GM19328 (cell line): ENCODE data around the gene FAM193B.
"Not testable (repeated sequence)": the region's sequence is repeated elsewhere in the genome, so short reads cannot be mapped to it uniquely, and the experiment has no call there.

Experiments
- ATAC-seq: cut with Tn5 transposase; IDR thresholded peaks from one replicate; pipeline ENCODE4 v1.9.1; 2021; ENCODE audit warnings: mild to moderate bottlenecking, moderate library complexity; ENCODE audit not compliant: unreplicated experiment

The FAM193B gene

DNA sequence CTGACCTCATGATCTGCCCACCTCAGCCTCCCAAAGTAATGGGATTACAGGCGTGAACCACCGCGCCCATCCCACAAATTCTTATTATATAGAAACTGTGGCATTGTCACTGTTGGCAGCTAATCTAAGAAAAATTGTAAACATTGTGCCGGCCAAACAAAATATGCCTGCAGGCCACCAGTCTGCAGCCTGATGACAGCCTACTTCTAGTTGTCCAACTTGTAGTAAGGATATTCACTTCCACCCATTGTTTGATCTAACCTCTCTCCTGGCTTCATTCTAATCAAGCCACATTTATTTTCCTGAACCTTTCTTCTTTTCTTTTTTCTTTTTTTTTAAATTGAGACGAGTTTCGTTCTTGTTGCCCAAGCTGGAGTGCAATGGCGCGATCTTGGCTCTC lies 24.0 kb upstream of the FAM193B start:
- no peak for ATAC-seq

DNA sequence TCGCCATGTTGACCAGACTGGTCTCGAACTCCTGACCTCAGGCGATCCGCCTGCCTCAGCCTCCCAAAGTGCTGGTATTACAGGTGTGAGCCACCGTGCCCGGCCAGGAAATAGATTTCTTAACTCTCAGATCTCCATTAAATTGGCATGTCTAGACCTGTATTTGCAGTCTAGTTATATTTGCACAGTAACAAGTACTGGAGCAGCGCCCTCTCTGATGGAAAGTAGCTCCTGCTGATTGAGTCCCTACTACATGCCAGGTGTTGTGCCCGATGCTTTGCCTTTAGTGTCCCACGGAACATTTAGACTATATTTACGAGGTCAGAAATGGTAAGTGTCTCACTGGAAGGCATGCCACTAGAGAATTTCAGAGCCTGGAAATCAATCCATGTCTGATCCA lies 21.8 kb upstream of the FAM193B start:
- ATAC-seq = no peak

DNA sequence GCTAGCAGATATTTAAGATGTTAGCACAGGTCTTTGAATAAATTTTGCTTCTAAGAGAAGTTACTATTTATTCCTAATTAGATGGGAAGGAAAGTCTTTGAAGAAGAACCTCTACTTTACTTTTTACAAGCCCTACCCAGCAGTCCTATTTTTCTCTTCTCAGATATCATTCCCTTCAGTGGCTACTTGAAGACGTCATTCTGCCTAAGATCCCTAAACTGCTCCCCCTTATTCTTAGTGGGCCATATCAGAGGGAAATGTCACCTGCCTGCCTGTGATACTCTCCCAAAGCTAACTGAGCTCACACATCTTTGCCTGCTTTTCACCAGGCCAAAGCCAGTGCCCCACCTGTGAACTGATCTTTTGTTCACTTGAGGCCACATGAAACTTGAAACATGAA lies 21.1 kb upstream of the FAM193B start:
- no peak for ATAC-seq

DNA sequence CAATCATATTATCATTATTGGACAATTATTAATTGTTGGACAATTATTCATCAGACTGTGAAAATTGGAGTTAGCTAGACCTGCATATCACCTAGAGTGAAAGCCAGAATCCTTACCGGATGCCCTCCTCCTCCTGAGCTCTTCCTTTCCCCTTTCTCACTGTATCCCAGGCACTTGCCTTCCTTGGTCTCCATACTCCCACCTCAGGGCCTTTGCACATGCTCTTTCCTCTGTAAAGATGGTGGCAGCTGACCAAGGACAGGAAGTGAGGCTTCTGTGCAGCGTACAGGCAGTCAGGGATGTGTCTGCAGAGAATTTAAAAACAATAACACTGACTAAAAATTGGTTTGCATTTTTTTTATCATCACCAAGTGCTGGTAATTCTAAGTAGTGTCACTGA lies 15.5 kb upstream of the FAM193B start:
- no peak for ATAC-seq

DNA sequence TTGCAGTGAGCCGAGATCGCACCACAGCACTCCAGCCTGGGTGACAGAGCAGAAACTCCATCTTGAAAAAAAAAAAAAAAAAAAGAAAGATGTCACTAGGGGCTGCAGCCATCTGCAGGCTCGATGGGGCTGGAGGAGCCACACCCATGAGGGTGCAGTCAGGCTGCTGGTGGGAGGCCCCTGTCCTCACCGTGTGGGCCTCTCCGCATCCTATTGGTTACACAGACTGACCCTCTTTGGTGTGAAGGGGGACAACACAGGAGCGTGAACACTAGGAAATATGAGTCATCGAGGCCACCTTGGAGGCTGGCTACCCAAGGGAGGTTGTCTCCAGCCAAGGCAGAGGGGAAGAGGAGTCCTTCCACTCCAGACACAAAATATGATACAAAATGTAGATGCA lies 14.0 kb upstream of the FAM193B start:
- no peak for ATAC-seq

DNA sequence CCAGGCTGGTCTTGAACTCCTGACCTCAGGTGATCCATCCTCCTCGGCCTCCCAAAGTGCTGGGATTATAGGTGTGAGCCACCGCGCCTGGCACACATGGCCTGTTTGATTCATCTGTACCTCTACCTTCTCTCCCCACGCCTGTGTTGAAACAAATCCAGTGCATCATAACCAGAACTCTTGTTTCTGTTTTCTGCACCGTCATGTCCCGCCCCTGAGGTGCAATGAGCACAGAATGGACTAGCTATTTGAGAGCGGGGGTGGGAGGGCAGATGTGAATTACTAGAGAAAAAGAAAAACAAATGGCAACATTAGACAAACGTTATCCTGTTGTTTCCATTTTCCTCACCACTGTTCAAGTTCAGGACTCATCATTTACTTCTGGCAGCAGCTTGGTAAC lies 10.7 kb upstream of the FAM193B start:
- no peak for ATAC-seq

DNA sequence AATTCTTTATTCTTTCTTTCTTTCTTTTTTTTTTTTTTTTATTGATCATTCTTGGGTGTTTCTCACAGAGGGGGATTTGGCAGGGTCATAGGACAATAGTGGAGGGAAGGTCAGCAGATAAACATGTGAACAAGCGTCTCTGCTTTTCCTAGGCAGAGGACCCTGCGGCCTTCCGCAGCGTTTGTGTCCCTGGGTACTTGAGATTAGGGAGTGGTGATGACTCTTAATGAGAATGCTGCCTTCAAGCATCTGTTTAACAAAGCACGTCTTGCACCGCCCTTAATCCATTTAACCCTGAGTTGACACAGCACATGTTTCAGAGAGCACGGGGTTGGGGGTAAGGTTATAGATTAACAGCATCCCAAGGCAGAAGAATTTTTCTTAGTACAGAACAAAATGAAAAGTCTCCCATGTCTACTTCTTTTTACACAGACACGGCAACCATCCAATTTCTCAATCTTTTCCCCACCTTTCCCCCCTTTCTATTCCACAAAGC lies 5.1 kb upstream of the FAM193B start:
- ATAC-seq = not testable (repeated sequence)

DNA sequence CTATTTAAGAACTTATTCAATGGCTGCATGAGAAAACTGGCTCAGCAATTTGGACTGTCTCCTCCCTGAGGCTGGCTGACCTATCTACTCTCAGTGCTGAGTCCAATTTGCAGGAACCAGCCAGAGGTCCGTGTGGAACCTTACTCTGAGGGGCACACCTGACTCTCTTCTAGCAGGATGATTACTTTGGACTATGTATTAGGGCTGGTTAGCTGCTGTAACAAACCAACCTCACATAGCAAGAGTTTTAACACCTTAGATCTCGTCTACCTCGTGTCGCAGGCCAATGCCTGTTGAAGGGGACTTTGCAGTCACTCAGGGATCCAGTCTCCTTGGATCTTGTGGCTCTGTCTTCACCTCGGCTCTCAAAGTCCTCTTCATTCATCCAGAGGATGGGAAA lies 3.4 kb upstream of the FAM193B start:
- ATAC-seq = no peak

DNA sequence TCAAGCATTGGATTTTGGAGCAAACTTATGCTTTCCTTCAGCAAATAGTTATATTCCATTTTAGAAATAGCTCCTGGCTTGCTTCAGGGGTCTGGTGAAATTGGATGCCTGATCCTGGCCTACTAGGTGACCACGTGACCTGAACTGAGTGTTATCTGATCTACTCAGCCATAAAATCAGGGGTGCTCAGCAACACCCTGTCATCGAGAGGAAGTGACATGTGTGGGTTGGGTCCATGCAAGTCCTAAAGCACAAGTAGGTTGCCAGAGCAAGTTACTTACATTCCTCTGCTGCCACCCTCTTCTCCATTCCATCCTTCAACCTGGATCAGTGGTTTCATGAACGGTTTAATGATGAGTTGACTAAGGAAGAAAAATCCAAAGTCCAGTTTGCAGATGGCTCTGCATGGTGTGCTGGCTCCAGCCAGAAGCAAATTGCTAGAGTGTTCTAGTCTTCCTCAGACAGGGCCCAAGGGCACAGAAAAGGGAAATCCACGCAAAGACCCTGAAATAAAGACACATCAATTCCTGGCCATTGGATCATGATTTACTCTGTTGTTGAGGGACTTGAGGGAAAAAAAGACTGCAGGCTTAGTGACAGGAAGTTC lies 2.8 kb upstream of the FAM193B start:
- no peak for ATAC-seq

DNA sequence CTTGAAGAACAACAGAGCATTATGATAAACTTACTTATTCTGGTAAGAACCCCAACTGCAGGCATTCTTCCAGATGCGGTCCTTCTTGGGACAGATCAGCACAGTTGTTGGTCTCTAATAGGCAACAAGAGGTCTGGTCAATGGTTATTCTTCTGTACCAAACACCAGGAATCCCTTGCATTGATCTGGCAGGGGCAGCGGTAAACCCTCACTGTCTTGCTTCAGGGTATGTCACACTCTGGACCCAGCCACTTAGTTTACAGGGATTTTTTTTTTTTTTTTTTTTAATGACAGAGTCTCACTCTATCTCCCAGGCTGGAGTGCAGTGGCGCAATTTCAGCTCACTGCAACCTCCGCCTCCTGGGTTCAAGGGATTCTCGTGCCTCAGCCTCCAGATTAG lies 1.3 kb upstream of the FAM193B start:
- no peak for ATAC-seq

DNA sequence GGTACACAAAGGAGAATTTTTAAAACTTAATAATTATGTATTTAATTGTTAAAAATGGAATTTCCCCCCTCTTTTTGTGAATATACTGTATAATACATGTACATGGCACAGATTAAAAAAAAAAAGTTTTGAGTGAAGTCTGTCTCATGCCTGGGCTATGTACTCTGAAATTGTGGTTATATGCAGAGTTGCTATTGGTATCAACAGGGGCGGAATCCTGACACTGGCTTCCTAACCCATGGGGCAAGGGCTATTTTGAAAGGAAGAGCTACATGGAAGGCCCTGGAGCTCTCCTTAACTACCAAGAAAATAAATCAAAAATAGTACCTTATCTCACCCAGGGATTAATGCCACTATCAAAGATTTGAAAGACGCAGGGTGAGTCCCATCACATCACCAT lies 865 bp upstream of the FAM193B start:
- ATAC-seq = no peak

DNA sequence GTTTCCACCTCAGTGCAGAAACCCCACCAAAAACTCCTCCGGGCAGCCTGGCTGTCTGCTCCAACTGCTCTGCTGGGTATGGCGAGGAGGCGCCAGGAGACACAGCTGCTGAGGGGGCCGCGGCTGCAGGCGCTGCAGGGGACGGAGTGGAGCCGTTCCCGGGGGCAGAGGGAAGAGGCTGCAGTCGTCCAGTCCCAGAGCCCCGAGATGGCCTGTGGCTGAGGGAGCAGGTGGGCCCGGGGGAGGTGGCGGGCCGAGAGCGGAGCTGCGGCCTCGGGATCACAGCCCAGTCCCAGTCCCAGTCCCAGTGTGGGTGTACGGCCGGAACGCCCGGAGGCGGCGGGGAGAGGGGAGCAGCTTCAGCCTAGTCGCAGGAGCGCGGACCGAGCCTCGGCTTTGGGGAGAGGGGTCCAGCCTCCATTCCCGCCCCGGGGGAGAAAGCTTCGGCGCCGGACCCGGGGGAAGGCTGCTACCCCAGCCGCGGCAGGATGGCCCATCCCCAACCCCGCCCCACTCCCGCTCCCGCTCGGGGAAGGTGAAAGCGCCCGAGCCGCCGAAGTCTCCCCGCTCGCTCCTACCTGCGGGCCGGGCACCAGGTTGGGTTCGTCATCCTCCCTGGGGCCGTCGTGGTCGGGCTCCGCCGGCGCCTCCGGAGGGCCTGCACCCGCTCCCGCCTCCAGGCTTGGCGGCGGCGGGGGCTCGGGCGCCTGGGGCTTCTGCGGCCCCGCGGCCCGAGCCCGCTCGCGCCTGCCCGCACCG lies 513 bp downstream of the FAM193B start:
- ATAC-seq = peak; percentile 37

DNA sequence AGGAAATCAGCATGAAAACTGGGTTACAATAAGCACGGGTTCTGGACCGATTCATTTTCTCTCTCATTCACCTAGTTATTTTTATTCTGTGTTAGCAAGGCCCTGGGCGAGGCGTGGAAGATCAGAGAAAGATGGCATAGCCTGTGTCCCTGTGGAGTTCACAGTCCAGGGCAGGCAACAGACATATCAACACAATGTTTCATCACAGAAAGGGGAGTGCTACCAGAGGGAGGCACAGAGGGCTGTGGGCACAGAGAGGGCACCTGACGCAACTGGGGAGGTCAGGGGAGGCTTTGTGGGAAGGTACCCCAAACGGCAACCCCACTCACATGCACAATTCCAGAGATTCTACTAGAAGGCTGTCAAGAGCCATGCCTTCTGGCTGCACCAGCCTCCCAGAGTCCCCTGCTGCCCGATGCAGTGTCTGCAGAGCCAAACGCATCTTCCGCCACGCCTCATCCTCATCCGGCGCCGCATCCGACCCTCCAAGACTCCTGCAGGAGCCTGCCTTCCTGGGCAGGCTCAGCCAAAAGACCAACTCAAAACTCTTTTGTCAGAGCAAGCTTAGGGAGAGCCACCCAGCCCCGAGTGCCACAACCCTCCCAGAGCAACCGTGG lies 1.4 kb downstream of the FAM193B start:
- ATAC-seq = no peak

DNA sequence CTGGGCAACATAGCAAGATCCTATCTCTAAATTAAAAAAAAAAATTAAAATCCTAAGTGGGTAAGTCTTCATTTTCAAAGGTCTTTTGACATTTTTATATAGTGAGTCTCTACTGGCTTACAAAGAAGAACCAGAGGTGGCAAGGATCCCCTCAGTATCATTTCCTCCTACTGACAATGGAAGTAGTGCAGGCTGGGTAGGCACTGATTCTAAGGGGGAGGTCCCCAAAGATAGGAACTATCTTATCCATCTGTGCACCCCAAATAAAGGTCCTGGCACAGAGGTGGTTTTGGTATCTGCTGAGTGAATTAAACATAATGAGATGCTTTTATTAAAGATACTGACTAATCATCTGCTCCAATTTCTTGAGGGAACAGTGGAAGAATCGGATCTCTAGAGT lies 4.2 kb downstream of the FAM193B start:
- ATAC-seq = no peak

DNA sequence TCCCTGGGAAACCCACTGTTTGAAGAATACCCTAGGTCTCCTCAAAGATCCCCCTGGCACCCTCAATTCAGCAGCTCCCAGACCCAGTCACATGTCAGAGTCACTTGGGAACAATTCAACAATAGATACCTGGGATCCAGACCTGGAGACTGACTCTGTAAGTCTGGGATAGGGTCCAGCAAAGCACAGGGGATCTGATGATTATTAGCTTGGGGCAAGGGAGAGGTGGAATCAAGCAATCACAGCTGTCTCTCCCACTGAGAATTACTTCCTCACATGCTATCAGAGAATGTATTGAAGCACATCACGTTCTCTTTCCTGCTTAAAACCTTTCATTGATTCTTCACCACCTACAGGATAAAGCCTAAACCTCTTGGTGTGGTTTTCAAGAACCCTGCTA lies 5.9 kb downstream of the FAM193B start:
- no peak for ATAC-seq

DNA sequence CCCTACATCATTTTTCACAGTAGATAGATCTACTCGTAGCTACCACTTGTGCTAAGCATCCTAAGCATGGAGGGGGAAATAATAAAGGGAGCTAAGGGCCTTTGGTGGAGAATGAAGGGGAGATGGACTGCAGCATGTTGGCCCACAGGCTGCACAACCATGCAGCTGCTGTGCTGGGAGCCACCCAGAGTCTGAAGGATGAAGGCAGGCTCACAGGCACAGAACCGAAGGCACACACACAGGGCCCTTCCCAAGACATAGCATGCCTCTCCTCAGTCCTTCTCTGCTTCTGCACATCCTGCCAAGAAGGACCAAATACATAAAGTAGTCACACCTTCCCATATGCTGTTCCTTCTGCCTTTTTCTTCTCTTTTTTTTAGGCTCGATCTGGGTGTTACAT lies 6.6 kb downstream of the FAM193B start:
- ATAC-seq = no peak

DNA sequence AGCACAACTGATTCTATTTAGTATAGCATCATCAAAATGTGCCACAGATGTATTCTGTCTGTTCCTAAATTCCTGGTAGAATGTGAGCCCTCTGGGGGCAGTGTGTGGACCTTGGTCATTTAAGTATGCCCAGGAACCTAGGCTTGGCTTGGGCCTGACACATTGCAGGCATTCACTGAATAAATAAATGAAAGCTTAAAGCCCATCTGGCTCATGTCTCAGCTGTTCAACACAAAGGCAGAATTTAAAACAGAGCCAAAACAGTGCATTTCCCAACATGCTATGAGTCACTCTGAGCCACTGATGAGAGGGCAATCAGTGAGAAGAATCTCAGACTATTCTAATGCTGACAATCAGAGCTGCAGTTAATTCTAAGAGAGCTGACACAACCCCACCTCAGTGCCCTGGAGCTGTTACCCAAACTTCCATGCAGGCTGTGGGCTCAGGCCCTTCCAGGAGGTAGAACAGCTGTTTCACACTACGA lies 8.1 kb downstream of the FAM193B start:
- no peak for ATAC-seq

DNA sequence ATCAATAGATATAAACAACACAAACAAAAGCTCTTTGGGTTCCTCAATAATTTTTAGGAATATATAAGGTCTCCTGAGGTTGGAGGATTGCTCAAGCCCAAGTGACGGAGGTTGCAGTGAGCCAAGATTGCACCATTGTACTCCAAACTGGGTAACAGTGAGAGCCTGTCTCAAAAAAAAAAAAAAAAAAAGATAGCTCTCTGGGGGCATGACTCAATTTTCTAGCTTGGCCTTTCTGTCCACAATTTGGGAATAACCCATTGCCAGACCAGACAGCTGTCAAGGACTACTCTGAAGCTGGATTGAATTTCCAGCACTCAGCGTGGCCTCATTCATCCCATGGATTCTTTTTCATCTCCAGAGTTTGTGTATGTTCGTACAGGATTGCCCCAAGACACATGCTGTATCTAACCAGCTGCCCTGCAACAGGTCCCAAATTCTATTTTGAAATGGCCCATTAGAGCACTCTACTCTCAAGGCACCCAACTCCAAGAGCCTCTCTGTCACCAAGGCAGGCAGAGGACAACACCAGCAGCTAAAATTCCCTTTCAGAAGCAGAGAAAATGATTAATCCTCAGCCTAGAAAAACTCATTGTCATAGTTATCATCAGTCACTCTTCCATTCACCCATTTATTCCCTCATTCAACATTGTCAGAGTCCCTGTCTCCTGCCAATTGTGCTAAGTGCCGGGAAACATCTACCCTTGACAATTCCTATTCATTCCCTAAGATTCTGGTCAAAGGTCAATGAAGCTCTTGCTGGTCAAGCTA lies 8.7 kb downstream of the FAM193B start:
- ATAC-seq = no peak

DNA sequence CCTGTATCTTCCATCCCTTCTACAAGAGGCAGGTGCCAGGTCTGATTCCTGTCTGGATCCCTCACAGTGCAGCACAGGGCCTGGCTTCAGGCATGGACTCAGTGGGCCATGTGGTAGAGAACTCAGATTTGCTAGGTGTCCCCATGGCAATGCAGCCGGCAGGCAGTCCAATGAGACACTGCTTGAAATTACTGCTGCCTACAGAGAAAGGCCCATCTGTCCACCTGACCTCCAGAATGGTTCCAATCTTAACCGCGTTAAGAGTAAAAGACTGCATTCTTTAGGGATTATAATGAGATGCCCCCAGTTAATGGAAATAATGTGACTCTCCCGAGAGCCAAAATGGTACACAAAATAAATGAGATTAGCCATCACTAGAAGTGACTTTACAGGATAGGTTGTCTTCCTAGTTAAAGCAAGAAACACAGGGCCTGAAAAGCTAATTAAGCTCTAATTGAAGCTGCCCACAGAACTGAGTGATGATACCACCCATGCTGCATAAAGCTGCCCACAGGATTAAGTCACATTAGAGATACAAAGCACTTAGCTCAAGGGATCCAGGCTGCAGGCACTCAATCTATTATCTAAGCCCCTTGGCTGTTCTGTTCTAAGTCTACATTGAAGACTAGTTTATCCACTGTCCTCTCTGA lies 11.4 kb downstream of the FAM193B start:
- ATAC-seq = no peak

DNA sequence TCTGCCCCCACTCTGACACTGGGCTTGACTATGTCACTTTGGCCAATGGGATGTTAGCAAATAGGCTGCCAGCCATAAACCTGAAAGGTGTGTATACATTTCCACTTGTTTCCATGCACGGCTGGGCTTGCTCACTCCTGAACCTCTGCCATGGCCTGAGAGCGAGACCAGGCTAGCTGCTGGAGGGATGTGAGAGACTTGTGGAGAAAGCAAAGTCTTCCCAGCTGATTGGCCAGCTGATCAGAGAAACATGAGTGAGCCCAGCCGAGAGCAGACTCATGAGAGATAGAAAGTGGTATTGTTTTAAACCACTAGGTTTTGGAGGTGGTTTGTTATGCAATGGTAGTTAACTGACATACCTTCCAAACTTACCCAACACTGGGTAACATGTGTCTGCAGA lies 13.9 kb downstream of the FAM193B start:
- ATAC-seq = no peak

DNA sequence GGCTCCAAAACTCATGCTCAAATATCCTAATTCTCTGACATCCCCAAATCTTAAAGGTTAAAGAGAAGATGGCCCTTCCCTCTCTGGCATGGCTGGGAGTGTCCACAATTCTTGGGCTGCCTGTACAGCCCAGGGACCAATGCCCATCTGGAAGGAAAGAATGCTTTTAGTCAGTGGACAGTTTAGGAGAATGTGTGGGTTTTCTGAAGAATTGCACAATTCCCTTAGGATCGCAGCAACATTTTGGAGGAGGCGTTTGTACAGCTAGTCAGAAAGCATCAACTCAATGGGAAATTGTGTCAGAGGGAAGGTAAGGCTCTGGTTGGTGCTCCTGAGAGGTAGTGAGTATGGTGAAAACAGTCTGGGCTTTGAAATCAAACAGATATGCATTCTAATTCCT lies 15.0 kb downstream of the FAM193B start:
- ATAC-seq = no peak
